Cardiac septum (tissue), 1 donor: ENCODE results near the gene IRX4. TPM values are rescaled to one million over a fixed set of nuclear protein-coding genes. Genes with fewer than 3 reads are reported as not detected.
"Not testable (repeated sequence)": the region's sequence is repeated elsewhere in the genome, so short reads cannot be mapped to it uniquely, and the experiment has no call there.

Experiments used
- DNase-seq: peaks from one replicate; pipeline ENCODE4 v3.0.0-alpha.2; 2020; ENCODE audit warnings: low spot score
- intact Hi-C: fragments of 100-400 bp; cut with DNase I; formaldehyde crosslinking; loops from one replicate; pipeline ENCODE4 v1.14.0; 2022
- total RNA-seq: library from RNA; stranded (reverse); fragmentation: NEBNext Ultra II Directional; extraction: Animal tissue kit (Norgen Biotek cat#: 25700); gene quantifications from one replicate; pipeline ENCODE4 v1.2.1, GENCODE V29; 2021
- donor health status: DM: no; HTN: no; CAD: no.

IRX4 gene
- total RNA-seq, 1 donor from 2014 or later, result 12.1 TPM

GRCh38 chr5:1870435-1871272 is 12.1 kb downstream of the IRX4 start:
- intact Hi-C loops, DNase-seq: not testable (repeated sequence)

- intact Hi-C loops, result no loop called here
- DNase-seq, result no peak
These were observed 13.7 kb downstream of the IRX4 start for GRCh38 chr5:1868886-1869475.

- intact Hi-C loops, result no loop called here
- no peak for DNase-seq
These were observed 14.9 kb downstream of the IRX4 start for GRCh38 chr5:1867815-1868143.

GRCh38 chr5:1867114-1867814 is 15.5 kb downstream of the IRX4 start:
- no peak for DNase-seq
- intact Hi-C loops, result no loop called here

GRCh38 chr5:1865948-1866347 is 16.8 kb downstream of the IRX4 start:
- intact Hi-C loops, result no loop called here
- no peak for DNase-seq

- intact Hi-C loops, result no loop called here
These were observed 17.2 kb downstream of the IRX4 start for GRCh38 chr5:1865486-1865885.

GRCh38 chr5:1864896-1865440 is 17.8 kb downstream of the IRX4 start:
- intact Hi-C loops, result no loop called here

More at GRCh38 chr5:1865486-1865885, 17.2 kb downstream of the IRX4 start:
- DNase-seq, result no peak

GRCh38 chr5:1860949-1861348 is 21.8 kb downstream of the IRX4 start:
- no peak for DNase-seq

More at GRCh38 chr5:1864896-1865440, 17.8 kb downstream of the IRX4 start:
- no peak for DNase-seq

GRCh38 chr5:1860021-1860610 is 22.6 kb downstream of the IRX4 start:
- no peak for DNase-seq
- intact Hi-C loops, result no loop called here

More at GRCh38 chr5:1860949-1861348, 21.8 kb downstream of the IRX4 start:
- intact Hi-C loops, result no loop called here

GRCh38 chr5:1859099-1859498 is 23.6 kb downstream of the IRX4 start:
- DNase-seq, result no peak
- intact Hi-C loops, result no loop called here

- no peak for DNase-seq
- intact Hi-C loops, result no loop called here
These were observed 24.3 kb downstream of the IRX4 start for GRCh38 chr5:1858436-1858835.

- DNase-seq, result no peak
- intact Hi-C loops, result no loop called here
These were observed 25.5 kb downstream of the IRX4 start for GRCh38 chr5:1857256-1857600.

- no peak for DNase-seq
- intact Hi-C loops, result no loop called here
These were observed 26.0 kb downstream of the IRX4 start for GRCh38 chr5:1856596-1857255.

- intact Hi-C loops, result no loop called here
- no peak for DNase-seq
These were observed 27.1 kb downstream of the IRX4 start for GRCh38 chr5:1855596-1855995.

- intact Hi-C loops, result no loop called here
- no peak for DNase-seq
These were observed 27.6 kb downstream of the IRX4 start for GRCh38 chr5:1855075-1855474.

GRCh38 chr5:1853531-1853930 is 29.2 kb downstream of the IRX4 start:
- no peak for DNase-seq
- intact Hi-C loops, result no loop called here

- intact Hi-C loops, result no loop called here
- no peak for DNase-seq
These were observed 30.3 kb downstream of the IRX4 start for GRCh38 chr5:1852324-1852947.

GRCh38 chr5:1851290-1851934 is 31.3 kb downstream of the IRX4 start:
- intact Hi-C loops, result no loop called here

More at GRCh38 chr5:1851290-1851934, 31.3 kb downstream of the IRX4 start:
- DNase-seq, result no peak
